ENCODE results near the gene TM7SF3. TPM values are rescaled to one million over a fixed set of nuclear protein-coding genes. Genes with fewer than 3 reads are reported as not detected.

The TM7SF3 gene
- total RNA-seq, 4 donors from 2014 or later: 32.8 to 70.6 (median 47.4) TPM

DNA sequence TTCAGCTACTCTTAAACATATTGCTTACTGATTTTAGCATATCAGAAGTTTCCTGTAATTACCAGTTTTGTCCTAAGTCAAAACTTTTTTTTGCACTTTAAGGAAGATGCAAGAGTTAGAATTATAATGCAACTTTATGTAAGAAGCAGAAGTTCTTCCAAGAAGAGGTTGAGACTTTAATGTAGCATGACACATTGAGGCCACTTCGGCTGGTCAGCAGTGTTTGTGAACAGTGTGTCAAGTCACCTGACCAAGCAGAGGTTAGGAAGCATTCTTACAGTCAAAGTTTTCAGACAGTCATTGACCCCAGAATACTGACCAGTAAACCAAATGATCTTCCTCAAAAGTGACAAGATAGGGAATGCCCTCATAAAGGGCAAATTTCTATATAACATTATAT is 60.7 kb downstream of the TM7SF3 start:
- DNase-seq: no peak
- Histone ChIP-seq H3K27ac (no peak overlapping the region), H3K9me3 (peaks cover 0 to 1% of the 10 kb centered on the region in 2 donors), H3K4me1 (no peaks in the 10 kb centered on the region), H3K4me3 (no peak overlapping the region), H3K27me3 (no peaks in the 10 kb centered on the region), H3K36me3 (no peaks in the 10 kb centered on the region)
- intact Hi-C loops (cut with DNase I; ENCODE audit: low total_unique reads): no loop called here
- TF ChIP-seq POLR2A (IDR thresholded peaks at IDR 0.05): no peak
- TF ChIP-seq, protein P1, sequence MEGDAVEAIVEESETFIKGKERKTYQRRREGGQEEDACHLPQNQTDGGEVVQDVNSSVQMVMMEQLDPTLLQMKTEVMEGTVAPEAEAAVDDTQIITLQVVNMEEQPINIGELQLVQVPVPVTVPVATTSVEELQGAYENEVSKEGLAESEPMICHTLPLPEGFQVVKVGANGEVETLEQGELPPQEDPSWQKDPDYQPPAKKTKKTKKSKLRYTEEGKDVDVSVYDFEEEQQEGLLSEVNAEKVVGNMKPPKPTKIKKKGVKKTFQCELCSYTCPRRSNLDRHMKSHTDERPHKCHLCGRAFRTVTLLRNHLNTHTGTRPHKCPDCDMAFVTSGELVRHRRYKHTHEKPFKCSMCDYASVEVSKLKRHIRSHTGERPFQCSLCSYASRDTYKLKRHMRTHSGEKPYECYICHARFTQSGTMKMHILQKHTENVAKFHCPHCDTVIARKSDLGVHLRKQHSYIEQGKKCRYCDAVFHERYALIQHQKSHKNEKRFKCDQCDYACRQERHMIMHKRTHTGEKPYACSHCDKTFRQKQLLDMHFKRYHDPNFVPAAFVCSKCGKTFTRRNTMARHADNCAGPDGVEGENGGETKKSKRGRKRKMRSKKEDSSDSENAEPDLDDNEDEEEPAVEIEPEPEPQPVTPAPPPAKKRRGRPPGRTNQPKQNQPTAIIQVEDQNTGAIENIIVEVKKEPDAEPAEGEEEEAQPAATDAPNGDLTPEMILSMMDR (IDR thresholded peaks at IDR 0.05): no peak

DNA sequence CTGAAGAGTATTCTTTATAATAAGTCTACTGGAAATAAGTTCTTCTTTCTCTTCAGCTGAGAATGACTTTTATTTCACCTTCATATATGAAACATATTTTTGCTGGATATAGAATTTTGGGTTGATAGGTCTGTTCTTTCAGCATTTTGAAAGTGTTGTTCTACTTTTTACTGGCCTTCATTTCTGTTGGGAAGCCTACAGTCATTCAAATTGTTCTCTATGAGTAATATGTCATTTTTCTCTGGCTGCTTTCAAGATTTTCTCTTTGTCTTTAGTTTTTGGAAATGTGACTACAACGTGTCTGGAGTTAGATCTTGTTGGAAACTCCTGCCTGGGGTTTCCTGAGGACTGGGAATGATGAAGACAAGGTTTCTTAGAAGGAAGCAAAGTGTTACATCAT is 65.9 kb downstream of the TM7SF3 start:
- intact Hi-C loops (cut with DNase I; ENCODE audit: low total_unique reads): no loop called here
- H3K27ac ChIP-seq: no peak overlapping the region
- H3K4me3 ChIP-seq: no peak overlapping the region
- H3K27me3 ChIP-seq: no peaks in the 10 kb centered on the region
- no peaks in the 10 kb centered on the region for H3K4me1 ChIP-seq
- no peaks in the 10 kb centered on the region for H3K36me3 ChIP-seq
- no peak for TF ChIP-seq POLR2A (IDR thresholded peaks at IDR 0.05)
- TF ChIP-seq, protein P1 (IDR thresholded peaks at IDR 0.05): no peak
- no peak for DNase-seq
- H3K9me3 ChIP-seq: peaks cover 0 to 6% of the 10 kb centered on the region in 2 donors

DNA sequence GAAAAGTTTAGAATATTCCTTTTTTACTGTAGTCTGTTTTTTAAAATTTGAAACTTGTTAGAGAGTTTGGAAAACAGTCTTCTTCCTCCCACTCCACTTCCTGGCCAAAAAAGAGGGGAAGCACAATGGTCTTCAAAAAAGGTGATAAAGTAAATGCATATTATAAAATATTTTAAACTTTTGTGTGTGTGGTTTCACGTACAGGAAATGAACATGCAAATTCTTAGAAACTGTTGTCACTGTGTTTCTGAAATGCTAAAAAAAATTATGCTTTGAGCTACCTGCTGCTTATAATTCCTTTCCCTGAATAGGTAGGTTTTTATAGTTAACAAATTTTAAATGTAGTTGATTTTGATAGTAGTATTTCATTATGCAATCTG is 73.0 kb downstream of the TM7SF3 start:
- no peaks in the 10 kb centered on the region for H3K4me1 ChIP-seq
- no peaks in the 10 kb centered on the region for H3K27me3 ChIP-seq
- H3K36me3 ChIP-seq: no peaks in the 10 kb centered on the region
- H3K4me3 ChIP-seq: no peak overlapping the region
- DNase-seq: no peak
- intact Hi-C loops (cut with DNase I; ENCODE audit: low total_unique reads): no loop called here
- no peaks in the 10 kb centered on the region for H3K9me3 ChIP-seq
- peak overlapping the region in 1 of 2 donors; percentile 2 for H3K27ac ChIP-seq
- no peak for TF ChIP-seq POLR2A (IDR thresholded peaks at IDR 0.05)

DNA sequence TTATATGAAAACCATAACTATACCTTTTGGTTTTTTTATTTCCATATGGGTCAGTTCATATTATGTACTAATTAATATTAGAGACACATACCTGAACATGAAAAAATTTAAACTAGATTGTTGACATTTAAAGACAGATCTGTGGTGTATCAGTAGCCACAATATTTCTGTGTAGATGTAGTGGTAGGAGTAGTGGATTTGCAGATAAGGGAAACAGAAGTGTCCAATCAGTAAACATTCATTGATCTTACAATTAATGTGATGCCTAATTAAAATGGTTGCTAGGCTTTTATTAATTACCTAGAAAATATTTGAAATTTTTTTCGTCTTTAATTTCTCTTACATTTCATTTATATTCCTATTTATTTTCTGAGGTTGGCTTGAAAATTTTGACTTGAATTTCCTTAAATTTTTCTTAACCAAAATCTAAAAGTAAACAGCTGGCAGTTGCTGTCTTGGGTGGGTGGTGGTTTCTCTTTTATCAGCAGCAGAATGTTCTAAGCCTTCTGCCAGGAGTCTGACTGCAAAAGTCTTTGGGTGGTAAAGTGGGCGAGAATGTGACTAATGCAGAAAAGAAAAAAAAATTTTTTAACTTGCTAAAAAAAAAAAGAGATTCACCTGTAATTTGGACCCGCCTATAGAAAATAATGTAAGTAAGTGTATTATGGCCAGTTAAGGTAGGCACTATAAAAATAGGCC is 73.5 kb downstream of the TM7SF3 start:
- Histone ChIP-seq H3K36me3 (no peaks in the 10 kb centered on the region), H3K4me1 (no peaks in the 10 kb centered on the region), H3K27ac (peak overlapping the region in 1 of 2 donors; percentile 2), H3K9me3 (no peaks in the 10 kb centered on the region), H3K27me3 (no peaks in the 10 kb centered on the region), H3K4me3 (no peak overlapping the region)
- intact Hi-C loops (cut with DNase I; ENCODE audit: low total_unique reads): no loop called here
- no peak for TF ChIP-seq POLR2A (IDR thresholded peaks at IDR 0.05)
- TF ChIP-seq, protein P1 (IDR thresholded peaks at IDR 0.05): no peak
- no peak for DNase-seq

DNA sequence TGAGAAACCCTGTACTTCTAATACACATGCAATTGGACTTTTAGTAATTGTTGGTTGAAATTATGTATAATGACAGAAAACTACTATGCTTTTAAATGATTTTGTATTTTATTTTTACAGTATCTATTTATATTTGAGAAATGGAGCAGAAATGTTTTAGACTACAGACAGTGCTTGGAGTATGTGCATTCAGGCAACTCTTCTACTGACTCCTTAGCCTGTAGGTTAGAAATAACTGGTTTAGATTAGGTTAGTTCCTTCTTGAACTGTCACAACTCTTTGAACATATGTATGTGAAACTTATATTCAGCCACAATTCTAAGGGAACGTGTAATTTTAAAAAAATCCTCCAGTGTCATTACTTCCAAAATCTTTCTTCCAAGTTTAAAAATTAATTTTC is 74.2 kb downstream of the TM7SF3 start:
- H3K4me3 ChIP-seq: peak overlapping the region; percentile 73 to 98
- intact Hi-C loops (cut with DNase I; ENCODE audit: low total_unique reads): loop anchor here (5.0 kb wide), 1 partner anchor 72 kb away; the partner anchor contains the start of gene TM7SF3
- H3K9me3 ChIP-seq: no peaks in the 10 kb centered on the region
- H3K36me3 ChIP-seq: no peaks in the 10 kb centered on the region
- DNase-seq: no peak
- H3K27me3 ChIP-seq: no peaks in the 10 kb centered on the region
- H3K4me1 ChIP-seq: no peaks in the 10 kb centered on the region
- peak overlapping the region in 1 of 2 donors; percentile 99 for H3K27ac ChIP-seq
- TF ChIP-seq, protein P1 (IDR thresholded peaks at IDR 0.05): no peak
- no peak for TF ChIP-seq POLR2A (IDR thresholded peaks at IDR 0.05)
